A549 (cell line): ENCODE results near the gene ACTR1B.

Source experiments
- CBX8 ChIP-seq: fragments of 200-600 bp; sonication (generic); IDR thresholded peaks from 2 replicates; pipeline ENCODE4 v1.6.1; 2016
- CTCF ChIP-seq: fragments of >200 bp; sonication (Bioruptor Twin); formaldehyde crosslinking; IDR thresholded peaks from 3 replicates; pipeline ENCODE4 v1.5.1; 2016
- FOSB ChIP-seq: fragments of 250-450 bp; sonication (Bioruptor Pico); IDR thresholded peaks from 2 replicates; pipeline ENCODE4 v1.5.0; 2020; ENCODE audit warnings: mild to moderate bottlenecking, moderate library complexity

DNA sequence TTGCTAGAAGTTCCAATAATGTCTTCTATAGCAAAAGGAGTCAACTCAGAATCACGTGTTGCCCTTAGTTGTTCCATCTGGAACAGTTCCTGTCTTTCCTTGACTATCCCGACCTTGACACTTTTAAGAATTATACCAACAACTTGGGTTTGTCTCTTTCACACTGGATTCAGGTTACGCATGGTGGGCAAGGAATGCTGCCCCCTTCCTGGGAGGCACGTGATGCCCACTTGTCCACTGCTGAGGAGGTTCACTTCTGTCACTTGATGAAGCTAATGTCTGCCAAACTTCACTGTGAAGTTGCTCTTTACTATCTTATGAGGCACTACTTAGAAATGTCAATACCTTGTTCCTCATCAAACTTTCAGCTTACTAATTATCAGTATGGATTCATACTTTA lies 12.7 kb downstream of the ACTR1B start:
- TF ChIP-seq CTCF (no peak), FOSB (no peak), CBX8 (no peak)
